ENCODE results near the gene CMBL.
"Not testable (repeated sequence)": the region's sequence is repeated elsewhere in the genome, so short reads cannot be mapped to it uniquely, and the experiment has no call there.

The CMBL gene

DNA sequence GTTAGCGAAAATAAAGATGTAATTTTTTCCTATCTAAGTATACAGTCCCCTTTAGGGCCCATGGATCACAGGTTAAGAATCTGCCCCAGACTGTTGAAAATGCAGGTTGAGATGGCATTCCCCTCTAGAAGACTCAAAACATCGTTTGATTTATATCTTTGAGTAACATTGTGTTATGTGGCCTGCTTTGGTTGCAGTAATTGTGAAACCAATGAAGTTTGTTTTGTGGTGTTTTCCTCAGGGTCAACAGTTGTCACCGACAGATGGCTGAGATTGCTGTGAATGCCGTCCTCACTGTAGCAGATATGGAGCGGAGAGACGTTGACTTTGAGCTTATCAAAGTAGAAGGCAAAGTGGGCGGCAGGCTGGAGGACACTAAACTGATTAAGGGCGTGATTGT lies 49.8 kb downstream of the CMBL start:
- DNase-seq (ENCODE audit: low spot score): no peak

DNA sequence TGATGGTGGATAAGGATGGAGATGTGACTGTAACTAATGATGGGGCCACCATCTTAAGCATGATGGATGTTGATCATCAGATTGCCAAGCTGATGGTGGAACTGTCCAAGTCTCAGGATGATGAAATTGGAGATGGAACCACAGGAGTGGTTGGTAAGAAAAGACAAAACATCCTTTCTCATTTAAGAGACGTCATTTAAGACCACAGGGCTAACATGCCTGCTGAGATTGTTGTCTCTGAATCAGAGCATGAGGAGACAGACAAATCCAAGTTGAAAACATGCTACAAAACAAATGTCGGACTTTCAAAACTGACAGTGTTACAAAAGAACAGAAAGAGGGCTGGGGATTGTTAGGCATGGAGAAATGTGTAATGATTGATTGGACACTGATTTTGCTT lies 53.0 kb downstream of the CMBL start:
- DNase-seq (ENCODE audit: low spot score): no peak

DNA sequence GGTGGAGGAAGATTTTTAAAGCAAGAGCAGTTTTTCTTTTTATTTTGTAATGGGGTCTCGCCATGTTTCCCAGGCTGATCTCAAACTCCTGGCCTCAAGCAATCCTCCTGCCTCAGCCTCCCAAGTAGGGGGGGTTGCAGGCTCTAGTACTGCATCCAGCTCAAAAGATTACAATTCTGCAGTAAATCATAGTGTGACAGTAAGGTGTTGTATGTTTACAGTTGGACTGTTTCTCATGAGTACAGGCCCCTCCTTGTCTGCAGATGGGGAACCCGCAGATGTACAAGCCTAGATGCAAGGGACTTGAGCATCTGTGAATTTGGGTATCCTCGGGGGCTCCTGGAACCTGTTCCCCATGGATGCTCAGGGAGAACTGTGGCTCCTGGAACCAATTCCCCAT lies 54.3 kb downstream of the CMBL start:
- DNase-seq (ENCODE audit: low spot score): no peak

DNA sequence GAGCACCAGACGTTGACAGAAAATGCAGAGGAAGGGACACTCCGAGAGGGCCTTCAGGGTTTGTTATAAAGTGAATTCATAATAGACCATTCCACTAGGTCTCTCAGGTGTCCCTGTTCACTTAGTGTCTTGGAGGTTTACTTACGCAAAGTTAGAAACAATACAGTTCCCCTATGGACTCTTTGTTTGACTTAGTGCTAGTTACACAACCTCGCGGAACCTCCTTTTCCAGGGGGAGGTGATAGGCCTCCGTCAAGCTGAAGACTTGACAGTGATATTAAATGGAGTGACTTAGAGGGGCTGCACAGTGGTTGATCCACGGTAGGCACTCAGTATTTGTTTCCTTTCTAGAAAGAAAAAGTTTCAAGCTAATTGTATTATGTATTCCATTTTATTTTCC lies 56.3 kb downstream of the CMBL start:
- DNase-seq (ENCODE audit: low spot score): no peak

DNA sequence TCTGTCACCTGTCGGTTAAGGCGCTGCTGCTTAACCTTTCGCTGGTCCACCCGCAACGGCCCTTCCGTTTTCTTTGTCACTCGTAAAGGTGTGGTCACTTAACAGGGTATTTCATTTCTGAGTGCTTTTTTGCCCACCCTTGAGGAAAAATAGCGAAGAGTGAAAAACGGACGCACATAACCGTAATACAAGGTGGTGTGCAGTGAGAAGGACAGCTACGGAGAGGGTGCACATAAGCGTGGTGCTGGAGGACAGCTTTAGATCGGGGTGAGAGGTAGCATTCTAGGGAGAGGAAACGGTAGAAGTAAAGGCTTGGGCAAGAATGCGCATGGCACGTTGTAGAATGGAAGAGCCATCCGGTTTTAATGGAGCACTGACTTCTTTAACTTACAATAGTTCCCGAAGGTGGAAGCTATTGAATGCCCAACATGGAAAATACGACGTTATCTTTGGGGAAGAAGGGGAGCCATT lies 56.9 kb downstream of the CMBL start:
- peak; percentile 25 for DNase-seq (ENCODE audit: low spot score)

DNA sequence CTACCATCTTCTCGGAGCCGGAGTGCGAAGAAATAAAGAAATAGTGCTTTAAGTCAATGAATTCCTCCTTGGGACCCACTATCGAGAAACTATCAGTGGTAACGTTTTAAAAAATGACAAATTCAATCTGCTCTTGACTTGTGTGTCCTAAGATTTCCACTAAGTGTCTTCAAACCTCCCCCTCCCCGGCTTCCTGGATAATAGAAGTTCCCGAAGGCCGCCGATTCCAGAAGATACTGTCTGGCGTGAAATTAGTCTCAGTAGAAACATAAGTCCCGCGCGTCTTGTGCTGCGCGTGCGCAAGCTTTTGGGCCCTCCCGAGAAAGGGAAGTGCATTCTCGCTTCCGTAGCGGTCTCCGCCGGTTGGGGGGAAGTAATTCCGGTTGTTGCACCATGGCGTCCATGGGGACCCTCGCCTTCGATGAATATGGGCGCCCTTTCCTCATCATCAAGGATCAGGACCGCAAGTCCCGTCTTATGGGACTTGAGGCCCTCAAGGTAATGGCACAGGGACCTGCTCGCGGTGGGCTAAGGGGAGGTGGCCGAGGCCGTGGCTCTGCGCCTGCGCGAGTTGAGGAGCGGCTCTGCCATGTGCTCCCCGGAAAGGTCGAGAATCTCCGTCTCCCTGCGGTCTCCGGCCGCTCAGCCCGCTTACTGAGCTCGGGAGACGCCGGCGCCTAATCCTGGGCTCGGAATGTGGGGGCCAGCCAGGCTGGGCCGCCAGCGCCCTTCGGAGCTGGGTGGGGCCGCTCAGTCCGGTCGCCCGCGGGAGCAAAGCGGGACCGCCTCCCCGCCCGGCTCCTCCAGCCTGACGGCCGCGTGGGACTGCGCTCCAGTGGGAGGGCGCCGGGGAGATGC lies 57.5 kb downstream of the CMBL start, which contains the start of gene CCT5:
TSS of gene CCT5 (plus strand) at position 333 of the 858 bp plus-strand sequence. CDS start at position 394, 61 bp downstream.
- DNase-seq (ENCODE audit: low spot score): peak; percentile 99

DNA sequence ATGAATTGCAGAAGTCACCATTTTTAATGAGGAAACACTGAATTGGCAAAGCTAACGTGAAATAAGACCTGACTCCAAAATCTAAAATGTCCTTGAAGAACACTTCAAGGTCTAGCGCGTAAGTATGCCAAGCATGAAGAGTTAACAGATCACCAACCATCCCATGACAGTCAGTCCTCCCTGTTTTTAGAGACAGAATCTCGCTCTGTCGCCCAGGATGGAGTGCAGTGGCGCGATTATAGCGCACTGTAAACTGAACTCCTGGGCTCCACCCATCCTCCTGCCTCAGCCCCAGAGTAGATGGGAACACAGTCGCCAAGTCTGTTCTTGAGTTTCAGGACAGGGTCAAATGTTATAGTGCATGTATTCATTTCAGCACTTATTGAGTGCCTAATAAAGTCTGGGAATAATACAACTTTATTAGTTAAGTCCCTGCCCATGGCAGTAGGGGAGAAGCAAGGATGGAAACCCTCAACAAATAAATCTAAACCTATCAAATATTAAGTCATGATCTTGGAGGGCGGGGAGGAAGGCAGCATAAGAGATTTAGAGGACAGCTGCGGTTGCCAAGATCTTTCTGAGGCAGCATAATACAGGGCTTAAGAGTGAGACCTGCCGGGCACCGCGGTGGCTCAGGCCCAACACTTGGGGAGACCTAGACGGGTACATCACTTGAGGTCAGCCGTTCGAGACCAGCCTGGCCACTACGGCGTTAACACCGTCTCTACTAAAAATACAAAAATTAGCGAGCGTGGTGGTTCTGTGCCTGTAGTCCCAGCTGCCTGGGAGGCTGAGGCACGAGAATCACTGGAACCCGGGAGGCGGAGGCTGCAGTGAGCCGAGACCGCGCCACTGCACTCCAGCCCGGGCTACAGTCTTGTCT lies 59.1 kb downstream of the CMBL start:
- no peak for DNase-seq (ENCODE audit: low spot score)

DNA sequence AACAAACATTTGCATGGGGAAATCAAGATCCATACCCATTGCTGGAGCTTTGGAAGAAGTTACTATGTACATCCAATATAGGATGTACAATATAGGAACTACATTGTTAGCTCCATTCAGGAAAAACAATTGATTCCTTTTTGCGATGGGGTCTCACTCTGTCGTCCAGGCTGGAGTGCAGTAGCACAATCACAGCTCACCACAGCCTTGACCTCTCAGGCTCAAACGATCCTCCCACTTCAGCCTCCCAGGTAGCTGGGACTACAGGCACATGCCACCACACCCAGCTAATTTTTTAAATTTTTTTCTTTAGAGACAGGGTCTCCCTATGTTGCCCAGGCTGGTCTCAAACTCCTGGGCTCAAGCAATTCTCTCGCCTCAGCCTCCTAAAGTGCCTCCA lies 60.5 kb downstream of the CMBL start:
- DNase-seq (ENCODE audit: low spot score): not testable (repeated sequence)

DNA sequence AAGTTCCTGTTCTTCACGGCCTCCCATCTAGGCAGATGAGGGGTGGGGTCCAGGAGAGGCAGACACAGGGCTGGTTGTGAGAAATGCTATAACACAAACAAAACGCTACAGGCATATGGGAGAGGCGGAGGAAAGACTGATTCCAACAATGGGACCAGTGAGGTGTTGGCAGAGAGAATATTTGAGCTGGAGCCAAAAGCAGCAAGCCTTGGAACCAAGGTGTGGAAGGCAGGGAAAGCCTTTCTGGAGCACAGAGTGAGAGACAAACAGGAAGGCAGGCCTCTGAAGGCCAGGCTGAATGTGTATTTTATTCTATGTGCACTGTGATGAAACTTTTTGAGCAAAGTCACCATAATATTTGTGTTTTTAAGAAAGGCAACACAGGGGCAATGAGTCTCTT lies 60.9 kb downstream of the CMBL start:
- no peak for DNase-seq (ENCODE audit: low spot score)

DNA sequence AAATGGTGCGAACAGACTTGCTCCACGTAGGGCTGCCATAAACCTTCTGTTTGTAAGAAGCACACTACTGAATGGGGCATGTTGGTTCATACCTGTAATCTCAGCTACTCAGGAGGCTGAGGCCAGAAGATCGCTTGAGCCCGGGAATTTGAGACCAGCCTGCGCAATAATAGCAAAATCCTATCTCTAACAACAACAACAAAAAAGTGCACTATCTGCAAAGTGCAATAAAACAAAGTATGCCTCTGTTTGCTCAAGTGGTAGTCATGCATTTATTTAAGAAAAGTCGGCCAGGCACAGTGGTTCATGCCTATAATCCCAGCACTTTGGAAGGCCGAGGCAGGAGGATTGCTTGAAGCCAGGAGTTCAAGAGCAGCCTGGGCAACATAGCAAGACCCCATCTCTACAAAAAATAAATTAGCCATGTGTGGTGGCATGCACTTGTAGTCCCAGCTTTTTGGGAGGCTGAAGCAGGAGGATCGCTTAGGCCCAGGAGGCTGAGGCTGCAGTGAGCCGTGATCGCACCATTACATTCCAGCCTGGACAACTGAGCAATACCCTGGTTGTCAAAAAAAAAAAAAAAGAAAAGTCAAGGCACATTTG lies 63.3 kb downstream of the CMBL start:
- no peak for DNase-seq (ENCODE audit: low spot score)

DNA sequence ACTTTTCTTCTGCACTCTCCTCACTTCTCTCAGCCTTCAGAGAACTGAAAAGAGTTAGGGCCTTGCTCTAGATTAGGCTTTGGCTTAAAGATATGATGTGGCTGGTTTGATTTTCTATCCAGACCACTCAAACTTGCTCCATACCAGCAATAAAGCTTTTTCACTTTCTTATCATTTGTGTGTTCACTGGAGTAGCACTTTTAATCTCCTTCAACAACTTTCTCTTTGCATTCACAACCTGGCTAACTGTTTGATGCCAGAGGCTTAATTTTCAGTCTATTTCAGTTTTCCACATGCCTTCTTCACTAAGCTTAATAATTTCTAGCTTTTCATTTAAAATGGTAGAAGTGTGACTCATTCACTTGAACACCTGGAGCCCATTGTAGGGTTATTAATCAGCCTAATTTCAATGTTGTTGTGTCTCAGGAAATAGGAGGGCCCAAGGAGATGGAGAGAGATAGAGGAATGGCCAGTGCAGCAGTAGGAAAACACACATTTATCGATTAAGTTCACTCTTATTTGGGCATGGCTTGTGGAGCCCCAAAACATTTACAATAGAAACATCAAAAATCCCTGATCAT lies 64.0 kb downstream of the CMBL start:
- no peak for DNase-seq (ENCODE audit: low spot score)

DNA sequence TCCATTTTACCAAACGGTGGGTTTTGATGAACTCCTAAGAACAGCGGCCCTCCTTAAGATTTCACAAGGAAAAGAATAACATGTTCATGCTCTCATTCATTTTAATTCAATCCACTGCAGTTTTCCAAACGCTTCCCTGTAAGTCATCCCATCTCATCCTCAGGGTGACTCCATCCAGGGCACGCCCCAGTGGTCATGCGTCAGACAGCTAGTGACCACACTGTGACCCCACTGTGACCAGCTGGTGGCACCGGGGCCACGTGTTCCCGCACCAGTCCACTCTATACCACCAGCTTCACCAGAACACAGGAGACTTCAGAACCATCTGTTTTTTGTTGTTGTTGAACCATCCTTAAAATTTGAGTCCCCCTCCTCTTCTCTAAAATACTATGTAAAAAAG lies 72.4 kb downstream of the CMBL start:
- no peak for DNase-seq (ENCODE audit: low spot score)

DNA sequence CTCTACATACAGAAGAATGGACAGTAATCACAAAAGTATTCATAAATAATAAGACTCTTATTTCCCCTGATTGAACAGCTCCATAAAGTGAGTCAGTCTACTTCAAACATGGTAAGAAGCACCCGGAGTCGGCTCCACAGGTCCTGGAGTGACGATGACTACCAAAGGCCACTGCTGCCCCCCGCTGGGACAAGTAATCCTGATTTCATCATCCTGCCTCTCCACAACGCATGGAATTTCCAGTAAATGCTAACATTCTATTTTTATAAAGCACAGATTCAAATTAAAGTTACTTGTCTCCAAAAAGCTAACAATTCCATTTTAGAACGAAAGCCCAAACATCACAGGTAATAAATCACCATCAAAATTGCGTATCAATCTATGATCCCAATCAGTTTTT lies 74.2 kb downstream of the CMBL start:
- no peak for DNase-seq (ENCODE audit: low spot score)

DNA sequence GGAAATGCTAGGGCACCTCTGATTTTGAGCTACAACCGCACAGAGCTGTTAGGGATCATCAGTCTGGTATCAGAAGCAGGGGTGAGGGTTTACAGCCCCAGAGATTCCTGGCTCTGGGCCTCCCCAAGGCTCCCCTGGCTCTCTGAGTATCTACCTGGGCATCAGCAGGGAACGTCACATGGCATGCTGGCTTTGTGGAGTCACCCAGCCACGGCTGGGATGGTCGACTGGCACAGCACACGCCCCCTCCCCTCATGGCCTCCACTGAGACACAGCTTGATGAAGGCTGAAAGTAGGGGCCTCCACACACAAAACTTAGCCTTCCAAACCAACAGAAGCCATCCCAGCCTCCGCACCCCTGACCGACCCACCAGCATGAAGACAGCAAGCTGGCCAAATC lies 74.7 kb downstream of the CMBL start:
- DNase-seq (ENCODE audit: low spot score): no peak

DNA sequence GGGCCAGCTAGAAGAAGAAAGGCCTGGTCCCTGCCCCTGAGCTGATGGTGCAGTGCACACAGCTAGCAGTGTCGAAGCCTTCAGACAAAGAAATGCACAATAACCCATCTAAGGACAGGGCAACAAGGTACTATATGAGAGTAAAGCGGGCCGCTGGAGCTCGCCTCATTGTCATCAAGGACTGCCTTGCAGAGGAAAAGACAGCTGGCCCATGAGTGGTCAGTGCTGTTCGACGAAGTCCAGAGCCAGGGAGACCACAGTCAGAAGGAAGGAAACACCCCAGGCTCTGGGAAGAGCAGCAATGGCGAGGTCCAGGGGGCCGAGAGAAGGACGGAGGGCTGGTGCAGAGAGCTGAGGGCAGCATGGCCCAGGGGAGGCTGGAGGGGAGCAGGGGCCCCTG lies 75.3 kb downstream of the CMBL start:
- DNase-seq (ENCODE audit: low spot score): no peak

DNA sequence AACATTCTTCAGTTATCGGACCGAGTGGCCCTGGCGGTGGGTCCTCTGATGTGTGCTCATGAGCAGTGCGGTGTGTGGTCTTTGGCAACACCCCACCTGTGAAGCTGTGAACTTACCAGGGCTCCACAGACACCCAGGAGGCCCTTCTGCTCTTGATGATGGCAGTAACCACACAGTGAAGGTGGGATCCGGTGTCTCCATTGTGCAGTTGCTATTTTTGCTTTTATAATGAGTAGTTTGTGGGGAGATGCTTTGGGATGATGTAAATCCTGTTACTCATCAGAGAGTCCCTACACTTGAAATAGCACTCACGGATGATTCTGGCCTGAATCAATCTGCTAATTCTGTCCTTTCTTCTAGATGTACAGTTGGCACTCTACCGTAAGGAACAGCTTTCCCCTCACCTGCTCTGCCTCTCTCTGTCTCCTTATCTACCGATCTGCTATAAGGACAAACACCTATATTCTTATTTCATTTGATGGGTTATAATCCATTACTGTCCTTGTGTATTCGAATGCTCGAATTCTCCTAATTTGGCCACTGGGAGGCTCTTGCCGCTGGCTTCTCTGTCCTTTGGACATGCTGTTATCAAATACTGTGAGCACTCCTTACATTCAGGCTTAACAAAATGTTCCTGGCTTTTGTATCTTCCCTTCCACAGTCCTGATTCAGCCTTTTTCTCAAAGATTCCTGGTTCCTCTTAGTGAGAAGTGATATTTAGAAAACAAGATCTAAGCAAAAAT lies 78.2 kb downstream of the CMBL start:
- DNase-seq (ENCODE audit: low spot score): no peak

DNA sequence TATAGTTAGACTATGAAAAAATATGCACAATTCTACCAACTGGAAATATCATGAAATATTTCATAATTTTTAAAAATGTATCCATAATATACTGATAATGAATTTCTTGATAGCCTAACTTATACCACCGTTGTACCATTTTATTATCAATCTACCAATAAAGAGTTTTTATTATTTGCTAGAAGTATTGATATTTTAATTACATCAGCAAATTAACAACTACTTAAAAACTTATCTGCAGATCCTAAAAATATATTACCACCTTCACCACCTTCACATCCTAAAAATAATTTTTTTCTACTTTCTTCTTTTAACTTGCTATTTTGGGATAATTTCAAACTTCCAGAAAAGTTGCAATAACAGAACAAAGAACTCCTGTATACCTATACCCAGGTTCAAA lies 79.4 kb downstream of the CMBL start:
- DNase-seq (ENCODE audit: low spot score): no peak
